CD4-positive, alpha-beta T cell treated with Interleukin-4 for 1 hour (primary cell): ENCODE results near the gene GLP2R.
"Not testable (repeated sequence)": the region's sequence is repeated elsewhere in the genome, so short reads cannot be mapped to it uniquely, and the experiment has no call there.

Experiments
- DNase-seq, 2 donors: peaks; one replicate each; pipeline ENCODE4 v3.0.0-alpha.2; 2020 to 2022

The GLP2R gene

DNA sequence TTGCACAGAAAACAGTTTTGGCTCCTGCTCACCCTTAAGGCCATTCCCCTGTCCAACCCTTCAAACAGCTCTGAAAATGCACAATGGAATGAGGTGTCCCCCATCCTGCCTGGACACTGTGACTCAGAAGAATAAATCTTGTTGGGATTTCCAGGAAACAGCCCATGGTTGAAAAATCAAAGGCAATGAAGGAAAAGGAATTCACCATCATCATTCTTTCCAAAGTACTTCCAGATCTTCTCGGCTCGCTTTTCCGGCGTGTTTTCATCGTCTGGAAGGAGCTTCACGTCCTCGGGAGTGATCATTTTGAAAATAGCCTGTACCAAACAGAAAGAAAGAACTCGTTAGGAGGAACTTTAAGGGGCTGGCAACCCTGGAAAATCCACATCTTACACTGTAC, 75.1 kb downstream of the GLP2R start:
- no peak for DNase-seq

DNA sequence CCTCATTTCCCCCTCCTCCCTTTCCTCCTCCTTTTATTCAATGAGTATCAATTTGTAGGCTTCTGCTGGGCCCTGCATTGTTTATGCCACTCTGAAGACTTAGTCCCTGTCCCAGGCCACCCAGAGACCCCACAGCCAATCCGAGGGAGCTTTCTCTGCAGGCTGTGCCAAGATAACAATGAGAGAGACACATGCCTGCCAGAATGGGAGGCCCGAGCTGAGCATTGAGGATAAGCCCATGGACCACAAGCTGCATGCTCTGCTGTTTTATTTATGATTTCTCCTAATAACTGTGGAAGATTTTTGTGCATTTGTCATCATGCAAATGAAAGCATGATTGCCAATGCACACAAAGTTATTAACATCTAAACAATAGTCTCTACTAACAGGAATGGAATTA, 76.4 kb downstream of the GLP2R start:
- no peak for DNase-seq

DNA sequence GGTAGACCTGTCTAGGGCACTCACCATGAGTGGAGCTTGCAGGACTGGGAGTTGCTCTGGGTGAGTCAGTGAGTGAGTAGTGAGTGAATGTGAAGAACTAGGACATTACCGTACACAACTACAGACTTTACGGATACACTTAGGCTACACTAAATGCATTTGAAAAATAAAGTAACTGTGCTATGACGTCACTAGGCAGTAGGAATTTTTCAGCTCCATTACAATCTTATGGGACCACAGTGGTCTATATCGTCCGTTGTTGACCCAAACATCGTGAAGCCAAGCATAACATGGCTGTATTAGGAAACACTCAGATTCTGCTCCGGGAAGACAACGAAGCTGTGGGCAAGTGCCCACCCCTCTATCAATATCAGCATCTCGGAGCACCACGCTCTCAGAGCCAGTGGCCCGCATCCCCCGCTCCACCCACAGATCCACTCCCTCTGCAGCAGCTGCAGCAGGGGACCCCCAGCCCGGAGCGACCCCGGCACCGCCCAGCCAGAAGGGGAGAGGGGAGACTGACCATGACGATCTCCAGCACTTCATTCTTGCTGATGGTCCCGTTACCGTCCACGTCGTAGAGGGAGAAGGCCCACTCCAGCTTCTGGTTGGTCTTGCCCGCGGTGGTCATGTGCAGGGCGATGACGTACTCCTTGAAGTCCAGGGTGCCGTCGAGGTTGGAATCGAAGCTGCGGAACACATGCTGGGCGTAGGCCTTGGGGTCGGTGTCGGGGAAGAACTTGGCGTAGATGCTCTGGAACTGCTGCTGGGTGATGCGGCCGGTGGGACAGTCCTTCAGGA, 78.8 kb downstream of the GLP2R start:
- DNase-seq: no peak

DNA sequence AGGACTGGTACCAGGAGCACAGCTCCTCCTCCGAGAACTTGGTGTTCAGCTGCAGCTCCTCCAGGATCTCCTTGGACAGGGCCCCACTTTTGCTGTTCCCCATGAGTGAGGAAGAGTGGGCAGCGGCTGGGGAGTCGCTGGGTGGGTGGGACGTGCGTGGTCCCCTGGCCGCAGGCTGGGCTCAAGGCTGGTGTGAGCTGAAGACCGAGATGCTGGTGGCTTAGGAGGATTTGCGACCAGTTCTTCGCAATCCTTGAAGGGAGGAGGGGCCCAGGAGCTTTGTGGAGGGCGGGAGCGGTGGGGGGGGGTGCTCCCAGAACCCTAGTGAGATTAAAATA, 79.3 kb downstream of the GLP2R start, which contains the start of gene RCVRN:
Gene RCVRN, minus strand, starts transcription at position 194 of the 338 bp plus-strand sequence. Its CDS starts 91 bp downstream, at position 103.
- DNase-seq: no peak

DNA sequence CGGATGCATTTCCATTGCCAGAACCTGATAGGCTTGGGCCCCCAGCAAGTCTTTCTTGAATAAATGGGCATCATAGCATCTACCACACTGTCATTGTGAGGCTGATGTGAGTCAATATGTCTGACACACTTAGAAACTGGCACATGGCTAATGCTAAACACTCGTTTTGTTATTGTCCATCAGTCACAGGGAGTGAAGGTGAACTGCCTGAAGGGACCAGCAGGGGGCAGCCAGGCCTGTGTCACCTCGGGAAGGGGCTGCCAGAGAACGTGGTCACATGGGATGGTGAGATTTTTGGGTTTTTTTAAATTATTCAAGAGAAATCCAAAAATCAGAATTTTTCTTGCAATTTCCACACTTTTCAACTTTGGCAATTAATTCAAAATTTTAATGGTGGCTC, 80.2 kb downstream of the GLP2R start:
- DNase-seq: peak in 1 of 2 donors; percentile 4

DNA sequence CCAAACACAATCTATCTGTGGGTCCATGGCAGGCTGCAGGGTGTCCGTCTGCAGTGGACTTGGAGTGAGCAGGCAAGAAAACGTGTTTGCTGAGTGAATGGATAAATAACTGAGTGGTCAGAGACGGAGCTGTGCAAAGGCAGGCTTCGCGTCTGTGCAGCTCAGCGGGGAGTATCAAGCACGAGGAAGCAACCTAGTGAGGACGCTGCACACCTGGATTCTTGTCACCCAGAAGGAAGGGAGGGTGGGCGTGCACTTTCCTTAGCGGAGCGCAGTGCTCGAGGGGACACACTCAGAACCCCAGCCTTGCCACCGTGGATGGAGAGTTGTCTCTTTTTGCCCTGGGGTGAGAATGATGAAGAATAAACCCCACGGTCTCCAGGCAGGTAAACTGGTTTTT, 80.9 kb downstream of the GLP2R start:
- no peak for DNase-seq

DNA sequence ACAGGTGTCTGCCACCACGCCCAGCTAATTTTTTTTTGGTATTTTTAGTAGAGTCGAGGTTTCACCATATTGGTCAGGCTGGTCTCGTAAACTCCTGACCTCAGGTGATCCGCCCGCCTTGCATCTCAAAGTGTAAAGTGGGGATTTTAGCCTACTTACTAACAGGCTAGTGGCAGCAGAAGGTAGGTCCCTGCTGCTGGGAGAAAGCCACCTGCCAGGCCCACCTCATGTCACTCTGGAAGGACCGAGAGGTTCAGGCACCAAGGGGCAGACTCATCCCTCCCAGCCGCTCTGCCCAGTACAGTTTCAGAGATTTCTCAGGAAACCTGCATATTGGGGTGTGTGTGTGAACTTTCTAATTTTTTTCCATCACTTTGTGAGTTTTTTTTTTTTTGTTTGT, 81.4 kb downstream of the GLP2R start:
- DNase-seq: no peak

DNA sequence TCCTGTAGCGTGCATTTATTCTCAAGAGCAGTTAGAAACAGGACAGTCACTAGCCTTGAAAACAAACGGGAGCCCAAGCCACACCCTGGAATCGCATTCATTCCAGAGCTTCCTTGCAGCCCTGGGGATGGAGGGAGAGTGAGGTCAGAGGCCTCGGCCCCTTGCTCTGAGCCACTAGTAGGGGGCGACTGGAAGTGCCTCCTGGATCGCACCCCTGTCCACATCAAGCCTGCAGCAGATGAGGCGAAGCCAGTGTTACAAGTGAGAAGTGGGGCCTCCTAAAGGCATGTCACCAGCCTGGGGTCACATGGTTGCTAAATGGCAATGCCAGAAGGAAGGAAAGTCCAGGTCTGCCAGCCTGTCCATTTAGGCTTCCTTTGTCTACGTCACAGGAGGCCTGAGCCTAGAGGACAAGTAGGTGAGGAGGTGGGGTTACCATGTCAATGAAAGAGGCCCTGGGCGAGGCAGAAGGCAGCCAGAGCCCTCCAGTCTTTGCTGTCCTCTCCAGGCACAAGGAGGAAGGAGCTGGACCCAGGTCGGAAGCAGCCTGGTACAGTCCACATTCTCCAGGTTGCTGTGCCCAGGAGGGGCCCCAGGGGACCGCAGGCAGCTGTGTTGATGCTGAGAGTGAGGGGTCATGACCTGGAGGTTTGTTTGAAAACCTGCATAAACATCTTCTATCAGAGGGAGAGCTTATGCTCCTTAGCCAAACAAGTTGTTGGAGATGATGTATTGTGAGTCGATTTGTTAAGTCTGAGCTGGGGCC, 82.3 kb downstream of the GLP2R start:
- DNase-seq: no peak

DNA sequence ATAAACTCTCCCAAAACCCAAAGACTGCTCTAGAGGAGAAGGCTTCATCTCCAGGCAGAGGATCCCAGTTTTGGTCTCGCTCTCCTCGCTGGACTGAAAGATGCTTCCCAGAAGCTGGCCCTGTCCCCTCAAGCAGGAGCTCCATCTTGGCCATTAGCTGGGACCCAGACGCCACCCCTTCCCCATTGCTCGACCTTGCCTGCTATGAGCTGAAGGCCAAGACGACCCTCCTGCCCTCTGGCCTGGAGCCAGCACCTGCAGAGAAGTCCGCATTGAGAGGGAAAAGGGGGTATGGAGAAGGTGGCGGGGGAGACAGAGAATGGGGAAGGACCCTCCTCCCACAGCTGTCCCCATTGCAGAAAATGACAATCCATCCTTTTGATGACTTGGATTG, 82.9 kb downstream of the GLP2R start:
- no peak for DNase-seq

DNA sequence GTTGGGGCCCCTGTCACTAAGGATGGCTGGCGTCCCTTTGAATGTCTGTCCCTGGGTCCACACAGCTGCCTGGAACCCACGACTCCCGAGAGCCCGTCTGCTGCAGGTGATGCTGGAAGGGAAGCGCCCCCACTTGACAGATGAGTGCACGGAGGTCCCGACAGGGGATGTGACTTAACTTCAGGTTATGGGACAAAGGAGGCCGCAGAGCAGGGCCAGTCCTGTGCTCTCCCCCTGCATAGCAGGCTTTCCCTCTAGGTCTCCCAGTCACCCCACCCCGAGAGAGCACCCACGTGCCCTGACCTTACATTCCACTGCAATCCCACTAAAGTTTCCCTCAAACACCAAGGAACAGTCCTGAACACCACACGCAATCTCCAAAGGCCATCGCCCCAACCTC, 85.4 kb downstream of the GLP2R start:
- no peak for DNase-seq

DNA sequence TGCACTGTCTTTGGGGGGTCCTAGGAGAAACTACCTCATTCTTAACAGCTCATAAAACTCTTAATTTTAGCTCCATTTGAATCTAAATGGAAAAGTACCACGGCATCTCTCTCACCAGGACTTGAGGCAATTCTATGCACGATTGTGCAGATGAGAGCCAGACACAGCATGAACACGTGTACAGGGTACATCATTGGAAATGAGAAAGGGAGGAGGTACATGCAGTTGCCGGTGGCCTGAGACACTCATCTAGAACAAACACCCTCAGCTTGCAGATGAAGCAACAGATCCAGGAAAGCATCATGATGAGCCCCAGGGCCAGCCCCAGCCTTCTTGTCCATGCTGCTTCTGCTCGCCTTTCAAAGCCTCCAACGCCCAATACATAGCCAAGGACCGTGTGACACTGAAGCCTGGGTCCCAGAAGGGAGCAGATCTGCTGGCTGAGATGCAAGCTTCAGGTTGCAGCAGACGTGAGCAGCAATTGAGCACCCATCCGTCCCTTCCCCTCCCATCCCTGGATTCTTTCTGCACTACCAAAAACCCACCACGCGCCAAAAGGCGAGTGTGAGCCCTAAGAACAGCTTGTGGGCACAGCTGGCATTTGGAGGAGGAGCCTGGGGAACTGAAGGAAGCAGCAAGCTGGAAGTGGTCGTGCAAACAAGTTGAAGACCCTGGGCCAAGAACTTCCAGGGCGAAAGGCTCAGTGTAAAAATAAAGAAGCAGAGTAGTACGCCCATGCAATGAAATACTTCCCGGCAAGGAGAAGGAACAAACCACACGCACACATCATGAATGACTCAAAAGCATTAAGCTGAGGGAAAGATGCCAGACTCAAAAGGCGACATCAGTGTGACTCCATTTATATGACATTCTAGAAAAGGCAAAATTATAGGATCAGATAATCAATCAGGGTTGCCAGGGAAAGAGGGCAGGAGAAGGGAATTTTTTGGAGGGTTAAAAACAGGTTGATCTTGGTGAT, 86.7 kb downstream of the GLP2R start:
- DNase-seq: no peak

DNA sequence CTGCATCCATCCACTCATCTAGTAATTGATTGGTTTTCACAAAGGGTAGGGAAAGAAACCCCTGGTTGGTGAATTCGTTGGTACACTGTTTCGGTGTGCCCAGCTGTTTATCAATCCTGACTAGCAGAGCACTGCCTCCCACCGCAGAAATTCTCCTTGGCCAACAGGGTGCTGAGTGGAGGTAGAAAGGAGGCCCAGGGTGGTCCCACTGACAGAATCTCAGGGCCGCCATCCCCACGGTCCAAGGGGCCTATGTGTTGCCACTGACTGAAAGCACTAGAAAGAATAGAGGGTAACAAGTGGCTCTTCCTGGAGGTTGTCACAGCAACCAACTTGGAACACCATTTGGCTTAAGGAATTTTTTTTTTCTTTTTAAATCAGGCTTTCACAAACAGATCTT, 87.8 kb downstream of the GLP2R start:
- DNase-seq: no peak

DNA sequence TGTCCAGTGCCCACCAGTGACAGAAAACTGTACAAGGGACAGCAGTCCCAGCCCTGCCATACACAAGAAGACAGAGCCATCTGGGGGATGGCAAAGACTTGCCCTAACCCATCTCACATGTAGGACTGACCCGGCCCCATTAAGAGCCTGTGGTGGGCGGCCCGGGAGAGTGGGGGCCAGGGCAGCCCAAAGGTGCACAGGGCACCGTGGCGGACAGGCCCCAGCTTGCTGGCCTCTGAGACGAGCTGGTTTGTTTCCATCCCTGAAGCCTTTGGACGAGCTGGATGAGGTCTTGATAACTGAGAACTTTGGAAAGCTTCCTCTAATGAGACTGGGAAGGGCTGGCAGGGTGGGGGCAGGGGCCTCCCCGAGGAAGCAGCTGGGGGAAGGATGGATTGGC, 90.4 kb downstream of the GLP2R start:
- DNase-seq: no peak

DNA sequence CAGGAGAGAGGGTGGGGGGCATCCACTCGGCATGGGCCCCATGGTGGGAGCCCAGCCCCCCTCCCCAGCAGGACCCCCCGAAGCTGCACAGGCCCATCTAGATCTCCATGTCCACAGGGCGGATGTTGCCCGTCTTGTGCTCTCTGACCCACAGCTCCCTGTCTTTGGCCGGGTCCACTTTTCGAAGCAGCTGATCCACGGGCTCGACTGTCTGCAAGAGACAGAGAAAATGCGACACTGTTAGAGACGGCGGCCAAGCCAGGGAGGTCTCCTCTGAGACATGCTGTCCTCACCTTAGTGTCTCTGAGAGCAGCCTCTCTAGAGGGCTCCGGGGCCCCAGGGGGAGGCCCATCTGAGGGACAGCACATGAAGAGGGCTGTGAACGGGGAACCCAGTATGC, 91.4 kb downstream of the GLP2R start:
- no peak for DNase-seq

DNA sequence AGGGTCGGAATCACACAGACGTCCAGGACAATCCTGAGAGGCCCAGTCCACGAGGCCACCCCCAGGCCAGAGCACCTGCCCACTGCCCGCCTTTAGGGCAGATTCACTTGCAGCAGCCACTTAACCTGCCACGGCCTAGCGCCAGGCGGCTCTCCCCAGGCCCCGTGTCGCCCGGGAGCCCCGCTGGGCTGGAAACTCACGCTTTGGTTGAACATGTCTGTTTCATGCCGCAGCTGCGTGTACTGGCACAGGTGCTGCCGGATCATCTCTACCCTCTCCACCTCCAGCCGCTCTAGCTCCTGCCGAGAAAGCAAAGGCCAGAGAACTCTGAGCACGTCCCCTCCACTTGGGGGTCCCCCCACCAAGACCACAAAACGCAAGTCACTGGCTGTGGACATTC, 92.1 kb downstream of the GLP2R start:
- no peak for DNase-seq

DNA sequence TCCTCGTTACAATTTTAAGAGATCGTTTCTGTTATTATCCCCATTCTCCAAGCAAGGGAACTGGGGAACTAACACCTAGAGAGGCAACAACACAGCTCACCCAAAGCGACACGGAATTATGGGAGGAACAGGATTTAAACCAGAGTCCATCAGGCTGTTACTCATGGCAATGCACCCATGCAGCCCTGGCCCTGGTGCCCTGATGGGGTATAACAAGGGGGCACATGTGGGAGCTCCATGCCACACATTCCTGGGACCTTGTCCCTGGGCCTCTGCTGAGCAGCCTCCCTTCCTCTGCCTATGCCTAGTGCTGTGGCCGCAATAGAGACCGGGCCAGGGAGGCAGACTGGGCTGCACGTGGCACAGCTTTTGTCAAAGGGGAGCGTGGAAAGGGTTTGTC, 92.6 kb downstream of the GLP2R start:
- DNase-seq: no peak

DNA sequence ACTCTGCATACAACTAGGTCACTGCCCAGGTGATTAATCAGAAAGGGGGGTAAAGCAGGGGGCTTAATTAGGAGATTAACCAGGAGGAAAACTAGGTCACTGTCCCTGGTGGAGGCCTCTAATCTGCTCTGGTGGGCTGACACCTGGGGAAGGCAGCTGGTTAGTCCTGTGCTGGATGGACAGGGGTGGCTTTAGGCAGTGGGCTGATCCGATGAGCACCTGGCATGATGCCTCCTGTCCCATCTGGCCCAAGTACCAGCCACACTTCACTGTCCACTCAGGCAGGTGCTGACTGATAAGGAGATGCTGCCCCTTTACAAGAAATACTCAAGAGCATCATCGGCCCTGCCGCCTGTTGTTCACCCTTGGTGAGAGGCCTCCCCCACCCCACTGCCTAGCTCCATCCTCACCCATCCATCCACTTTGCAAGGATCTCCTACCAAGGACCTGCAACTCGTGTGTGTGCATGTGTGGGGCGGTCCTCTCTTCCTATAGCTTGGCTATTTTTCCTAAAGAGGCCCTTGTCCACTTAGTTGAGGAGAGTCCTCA, 93.2 kb downstream of the GLP2R start:
- DNase-seq: no peak

DNA sequence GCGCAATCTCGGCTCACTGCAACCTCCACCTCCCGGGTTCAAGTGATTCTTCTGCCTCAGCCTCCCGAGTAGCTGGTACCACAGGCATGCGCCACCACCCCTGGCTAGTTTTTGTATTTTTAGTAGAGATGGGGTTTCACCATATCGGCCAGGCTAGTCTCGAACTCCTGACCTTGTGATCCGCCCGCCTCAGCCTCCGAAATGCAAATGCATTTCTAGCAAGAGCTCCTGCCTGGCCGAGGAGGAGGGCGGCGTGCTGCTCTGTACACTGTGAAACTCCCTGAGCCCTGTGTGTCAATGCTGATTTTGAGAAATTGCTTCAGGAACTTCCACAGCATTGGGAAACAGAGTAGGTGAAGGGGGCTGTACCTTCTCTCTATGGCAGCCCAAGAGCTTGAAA, 95.5 kb downstream of the GLP2R start:
- DNase-seq: not testable (repeated sequence)

DNA sequence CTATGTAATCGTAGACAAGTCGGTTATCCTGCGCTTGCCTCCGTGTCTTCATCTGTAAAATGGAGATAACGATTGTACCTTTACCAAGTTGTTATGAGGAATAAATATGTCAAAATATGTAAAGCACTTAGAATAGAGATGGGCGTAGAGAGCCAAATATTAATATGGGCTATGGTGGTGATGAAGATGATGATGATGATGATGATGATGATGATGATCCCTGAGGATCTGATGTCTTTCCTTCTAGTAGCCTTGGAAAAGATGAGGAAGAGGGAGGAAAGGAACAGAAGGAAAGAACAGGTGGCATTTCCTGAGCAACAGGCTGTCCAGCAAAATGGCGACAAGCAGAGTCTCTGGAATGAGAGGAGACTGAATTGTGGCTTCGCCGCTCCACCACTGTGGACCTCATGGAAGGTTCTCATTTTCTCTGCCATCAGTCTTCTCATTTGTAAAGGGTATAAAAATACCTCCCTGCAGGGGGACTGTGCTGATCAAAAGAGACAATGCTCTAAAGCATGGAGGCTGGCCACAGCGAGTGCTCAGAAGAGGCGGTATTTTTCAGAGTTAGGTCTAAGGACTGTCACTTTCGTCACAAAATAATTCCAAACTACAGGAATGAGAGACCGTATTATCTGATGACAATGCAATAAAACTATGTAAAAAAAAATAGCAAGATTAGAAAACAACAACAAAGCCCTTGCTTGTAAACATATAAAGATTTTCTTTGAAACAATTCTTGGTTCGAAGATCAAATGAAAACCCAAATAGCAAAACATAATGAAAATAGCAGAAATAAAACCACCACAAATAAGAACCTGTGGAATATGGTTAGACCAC, 96.5 kb downstream of the GLP2R start:
- no peak for DNase-seq

DNA sequence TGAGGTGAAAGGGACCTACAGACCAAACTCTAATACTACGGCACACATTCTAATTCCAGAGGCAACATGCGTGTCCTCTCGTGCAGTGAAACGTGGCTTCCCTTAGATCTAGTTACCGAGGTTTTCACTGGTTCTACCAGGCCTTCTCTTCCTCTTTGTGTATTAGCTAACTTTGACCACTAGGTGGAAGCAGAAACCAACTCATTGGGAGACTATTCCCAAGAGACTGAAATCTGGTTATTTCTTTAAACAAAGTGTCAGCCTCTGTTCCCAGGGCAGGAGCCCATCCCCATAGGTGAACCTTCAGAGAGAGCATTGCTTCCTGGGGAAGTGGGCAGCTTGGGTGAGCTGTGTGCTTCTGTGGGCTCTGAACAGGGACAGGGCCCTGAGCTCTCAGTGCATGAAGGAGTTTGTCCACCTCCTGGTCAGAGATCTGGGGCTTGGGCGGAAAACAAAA, 99.0 kb downstream of the GLP2R start:
- peak in 1 of 2 donors; percentile 56 for DNase-seq

DNA sequence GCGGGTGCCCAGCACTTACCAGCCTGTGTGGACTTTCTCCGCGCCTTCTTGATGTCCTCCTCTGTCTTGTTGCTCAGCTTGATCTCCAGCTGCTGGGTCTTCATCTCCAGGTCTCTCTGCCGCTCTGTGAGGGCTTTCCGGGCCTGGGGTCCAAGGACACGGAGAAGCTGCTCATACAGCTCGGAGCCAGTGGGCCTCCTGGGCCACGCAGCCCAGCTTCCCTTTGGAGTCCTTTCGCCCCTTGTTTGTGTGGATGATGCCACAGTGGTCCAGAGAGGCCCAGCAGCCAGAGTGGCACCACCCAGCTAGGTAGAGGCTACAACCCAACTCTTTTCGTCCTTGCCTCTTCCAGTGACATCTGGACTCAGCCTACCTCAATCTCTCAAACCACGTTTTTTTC, 99.7 kb downstream of the GLP2R start:
- no peak for DNase-seq
